ENCODE measurements around the gene JMJD1C.

JMJD1C gene

GRCh38 chr10:63416376-63416775 is 49.4 kb downstream of the JMJD1C start:
- DNase-seq (ENCODE audit: low read depth) = no peak
- TF ChIP-seq, protein P1, sequence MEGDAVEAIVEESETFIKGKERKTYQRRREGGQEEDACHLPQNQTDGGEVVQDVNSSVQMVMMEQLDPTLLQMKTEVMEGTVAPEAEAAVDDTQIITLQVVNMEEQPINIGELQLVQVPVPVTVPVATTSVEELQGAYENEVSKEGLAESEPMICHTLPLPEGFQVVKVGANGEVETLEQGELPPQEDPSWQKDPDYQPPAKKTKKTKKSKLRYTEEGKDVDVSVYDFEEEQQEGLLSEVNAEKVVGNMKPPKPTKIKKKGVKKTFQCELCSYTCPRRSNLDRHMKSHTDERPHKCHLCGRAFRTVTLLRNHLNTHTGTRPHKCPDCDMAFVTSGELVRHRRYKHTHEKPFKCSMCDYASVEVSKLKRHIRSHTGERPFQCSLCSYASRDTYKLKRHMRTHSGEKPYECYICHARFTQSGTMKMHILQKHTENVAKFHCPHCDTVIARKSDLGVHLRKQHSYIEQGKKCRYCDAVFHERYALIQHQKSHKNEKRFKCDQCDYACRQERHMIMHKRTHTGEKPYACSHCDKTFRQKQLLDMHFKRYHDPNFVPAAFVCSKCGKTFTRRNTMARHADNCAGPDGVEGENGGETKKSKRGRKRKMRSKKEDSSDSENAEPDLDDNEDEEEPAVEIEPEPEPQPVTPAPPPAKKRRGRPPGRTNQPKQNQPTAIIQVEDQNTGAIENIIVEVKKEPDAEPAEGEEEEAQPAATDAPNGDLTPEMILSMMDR (IDR thresholded peaks at IDR 0.05; ENCODE audit: control insufficient read depth, extremely low read depth, insufficient read depth) = no peak
- no peak overlapping the region for H3K4me3 ChIP-seq (ENCODE audit: low read depth, low read length)

- TF ChIP-seq, protein P1 (IDR thresholded peaks at IDR 0.05; ENCODE audit: control insufficient read depth, extremely low read depth, insufficient read depth) = no peak
- no peak for DNase-seq (ENCODE audit: low read depth)
- no peak overlapping the region for H3K4me3 ChIP-seq (ENCODE audit: low read depth, low read length)
Observed at GRCh38 chr10:63415640-63416244, 50.0 kb downstream of the JMJD1C start.

DNA sequence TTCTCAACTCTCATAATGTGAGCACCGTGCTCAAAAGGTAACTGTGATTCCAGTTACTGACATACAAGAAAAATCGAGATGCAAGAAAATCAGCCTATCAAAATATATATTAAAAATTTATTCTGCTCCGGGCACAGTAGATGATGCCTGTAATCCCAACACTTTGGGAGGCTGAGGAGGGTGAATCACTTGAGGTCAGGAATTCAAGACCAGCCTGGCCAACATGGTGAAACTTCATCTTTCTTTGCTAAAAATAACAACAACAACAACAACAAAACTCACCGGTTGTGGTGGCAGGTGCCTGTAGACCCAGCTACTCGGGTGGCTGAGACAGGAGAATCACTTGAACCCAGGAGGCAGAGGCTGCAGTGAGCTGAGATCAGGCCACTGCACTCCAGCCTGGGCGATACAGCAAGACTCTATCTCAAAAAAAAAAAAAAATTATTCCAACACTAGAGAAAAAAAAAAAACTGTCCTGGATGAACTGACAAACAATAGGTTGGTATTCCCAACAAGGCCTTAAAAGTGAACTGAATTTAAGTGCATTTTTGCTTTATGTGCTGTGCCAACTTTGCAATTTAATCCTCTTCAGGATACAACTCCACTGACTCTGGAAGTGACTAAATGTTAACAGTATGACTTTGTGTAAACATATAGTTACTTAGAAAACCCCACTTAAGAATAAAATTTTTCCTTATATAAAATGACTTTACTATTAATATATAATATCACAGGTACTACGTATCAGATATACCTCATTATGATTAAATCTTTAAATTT is 51.1 kb downstream of the JMJD1C start:
- no peak for DNase-seq (ENCODE audit: low read depth)
- TF ChIP-seq, protein P1 (IDR thresholded peaks at IDR 0.05; ENCODE audit: control insufficient read depth, extremely low read depth, insufficient read depth) = no peak
- H3K4me3 ChIP-seq (ENCODE audit: low read depth, low read length) = no peak overlapping the region

GRCh38 chr10:63413429-63413828 is 52.3 kb downstream of the JMJD1C start:
- no peak overlapping the region for H3K4me3 ChIP-seq (ENCODE audit: low read depth, low read length)
- TF ChIP-seq, protein P1 (IDR thresholded peaks at IDR 0.05; ENCODE audit: control insufficient read depth, extremely low read depth, insufficient read depth) = no peak
- DNase-seq (ENCODE audit: low read depth) = no peak

GRCh38 chr10:63412304-63412703 is 53.5 kb downstream of the JMJD1C start:
- no peak for DNase-seq (ENCODE audit: low read depth)
- TF ChIP-seq, protein P1 (IDR thresholded peaks at IDR 0.05; ENCODE audit: control insufficient read depth, extremely low read depth, insufficient read depth) = no peak
- no peak overlapping the region for H3K4me3 ChIP-seq (ENCODE audit: low read depth, low read length)

GRCh38 chr10:63410633-63411032 is 55.1 kb downstream of the JMJD1C start:
- TF ChIP-seq, protein P1 (IDR thresholded peaks at IDR 0.05; ENCODE audit: control insufficient read depth, extremely low read depth, insufficient read depth) = no peak
- DNase-seq (ENCODE audit: low read depth) = no peak
- no peak overlapping the region for H3K4me3 ChIP-seq (ENCODE audit: low read depth, low read length)

Measured in LNCaP clone FGC (cell line).